Nephron progenitor cell (in vitro differentiated cells): ENCODE results near the gene GTF2A1.

ENCODE experiments used
- DNase-seq: peaks from one replicate; pipeline ENCODE4 v3.0.0; 2021
- H3K27ac Mint-ChIP-seq: 2 replicates; pipeline ENCODE4 v1.8.0; 2021; ENCODE audit warnings: mild to moderate bottlenecking, moderate library complexity, mixed read lengths
- H3K27me3 Mint-ChIP-seq: 2 replicates; pipeline ENCODE4 v1.8.0; 2021; ENCODE audit warnings: mild to moderate bottlenecking, low read depth, mixed read lengths; ENCODE audit not compliant: poor library complexity
- H3K36me3 Mint-ChIP-seq: 2 replicates; pipeline ENCODE4 v1.8.0; 2021; ENCODE audit warnings: low read depth, mixed read lengths
- H3K4me1 Mint-ChIP-seq: 2 replicates; pipeline ENCODE4 v1.8.0; 2021; ENCODE audit warnings: mixed read lengths
- H3K4me3 Mint-ChIP-seq: 2 replicates; pipeline ENCODE4 v1.8.0; 2021; ENCODE audit warnings: mild to moderate bottlenecking, moderate library complexity, mixed read lengths
- H3K9me3 Mint-ChIP-seq: 2 replicates; pipeline ENCODE4 v1.8.0; 2021; ENCODE audit warnings: mild to moderate bottlenecking, moderate library complexity, mixed read lengths
- TF ChIP-seq, protein P1 (sequence below): fragments of 200-600 bp; sonication (generic); IDR thresholded peaks from 2 replicates; pipeline ENCODE4 v1.5.0; 2021; ENCODE audit warnings: antibody characterized with exemption

GTF2A1 gene

DNA sequence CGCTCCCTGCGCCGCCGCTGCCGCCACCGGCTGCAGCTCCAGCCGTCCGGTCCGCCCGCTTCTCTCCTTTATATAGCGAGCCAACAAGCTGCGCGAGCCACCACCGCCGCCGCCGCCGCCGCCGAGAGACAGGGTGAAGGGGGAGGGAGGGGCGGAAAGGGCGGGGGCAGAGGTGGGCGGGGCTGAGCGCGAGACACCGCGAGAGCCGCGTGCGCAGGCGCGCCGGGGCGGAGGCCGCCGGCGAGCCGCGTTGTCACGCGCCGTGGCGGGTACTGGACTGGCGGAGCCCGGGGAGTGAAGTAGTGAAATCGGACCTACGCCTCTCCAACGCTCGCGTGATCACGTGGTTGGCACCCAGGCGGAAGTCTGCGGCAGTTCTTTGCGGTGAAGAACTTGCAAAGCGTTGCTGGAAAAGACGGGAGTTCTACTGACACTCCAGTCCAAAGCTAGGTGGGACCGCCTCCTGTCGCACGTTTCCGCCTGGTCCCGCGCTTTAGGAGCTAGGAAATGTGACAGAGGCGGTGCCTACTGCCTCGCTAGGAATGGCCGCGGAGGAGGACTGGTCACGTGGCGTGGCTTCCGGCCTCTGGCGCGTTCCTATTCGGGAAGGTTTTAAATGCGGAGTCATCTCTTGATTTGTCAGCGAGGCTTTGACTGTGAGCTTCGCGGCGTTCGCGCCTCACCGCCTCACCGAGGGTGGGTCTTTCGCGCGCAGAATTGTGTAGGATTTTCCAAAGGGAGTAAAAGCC, at the start of gene GTF2A1:
GTF2A1 (minus strand) TSS at position 130 of the 749 bp plus-strand sequence. CDS start 441 bp downstream, outside the sequence.
- Mint-ChIP-seq H3K27ac (peak within 1 kb of the TSS; percentile 100), H3K27me3 (peaks cover 9% of the 10 kb centered on the region), H3K4me3 (peak within 1 kb of the TSS; percentile 98), H3K36me3 (peaks cover 15% of the 10 kb centered on the region), H3K4me1 (peaks cover 48% of the 10 kb centered on the region), H3K9me3 (no peaks in the 10 kb centered on the region)
- peak; percentile 95 for DNase-seq
- TF ChIP-seq, protein P1, sequence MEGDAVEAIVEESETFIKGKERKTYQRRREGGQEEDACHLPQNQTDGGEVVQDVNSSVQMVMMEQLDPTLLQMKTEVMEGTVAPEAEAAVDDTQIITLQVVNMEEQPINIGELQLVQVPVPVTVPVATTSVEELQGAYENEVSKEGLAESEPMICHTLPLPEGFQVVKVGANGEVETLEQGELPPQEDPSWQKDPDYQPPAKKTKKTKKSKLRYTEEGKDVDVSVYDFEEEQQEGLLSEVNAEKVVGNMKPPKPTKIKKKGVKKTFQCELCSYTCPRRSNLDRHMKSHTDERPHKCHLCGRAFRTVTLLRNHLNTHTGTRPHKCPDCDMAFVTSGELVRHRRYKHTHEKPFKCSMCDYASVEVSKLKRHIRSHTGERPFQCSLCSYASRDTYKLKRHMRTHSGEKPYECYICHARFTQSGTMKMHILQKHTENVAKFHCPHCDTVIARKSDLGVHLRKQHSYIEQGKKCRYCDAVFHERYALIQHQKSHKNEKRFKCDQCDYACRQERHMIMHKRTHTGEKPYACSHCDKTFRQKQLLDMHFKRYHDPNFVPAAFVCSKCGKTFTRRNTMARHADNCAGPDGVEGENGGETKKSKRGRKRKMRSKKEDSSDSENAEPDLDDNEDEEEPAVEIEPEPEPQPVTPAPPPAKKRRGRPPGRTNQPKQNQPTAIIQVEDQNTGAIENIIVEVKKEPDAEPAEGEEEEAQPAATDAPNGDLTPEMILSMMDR: no peak

DNA sequence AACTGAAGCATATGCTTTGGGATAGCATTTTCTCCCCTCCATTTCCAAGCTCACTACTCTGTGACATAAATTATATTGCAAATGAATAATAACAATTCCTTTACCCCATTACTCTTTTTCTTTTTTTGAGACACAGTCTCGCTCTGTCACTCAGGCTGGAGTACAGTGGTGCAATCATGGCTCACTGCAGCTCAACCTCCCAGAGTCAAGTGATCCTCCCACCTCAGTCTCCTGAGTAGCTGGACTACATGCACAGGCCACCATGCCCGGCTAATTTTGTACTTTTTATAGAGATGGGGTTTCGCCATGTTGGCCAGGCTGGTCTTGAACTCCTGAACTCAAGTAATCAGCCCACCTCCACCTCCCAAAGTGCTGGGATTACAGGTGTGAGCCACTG, 49.2 kb upstream of the GTF2A1 start:
- no peak overlapping the region for H3K4me3 Mint-ChIP-seq
- TF ChIP-seq, protein P1: no peak
- no peaks in the 10 kb centered on the region for H3K36me3 Mint-ChIP-seq
- H3K4me1 Mint-ChIP-seq: peaks cover 54% of the 10 kb centered on the region
- no peaks in the 10 kb centered on the region for H3K9me3 Mint-ChIP-seq
- no peak overlapping the region for H3K27ac Mint-ChIP-seq
- DNase-seq: no peak
- peaks cover 3% of the 10 kb centered on the region for H3K27me3 Mint-ChIP-seq

GRCh38 chr14:81269100-81269978, 48.6 kb upstream of the GTF2A1 start:
- H3K4me3 Mint-ChIP-seq: no peak overlapping the region

DNA sequence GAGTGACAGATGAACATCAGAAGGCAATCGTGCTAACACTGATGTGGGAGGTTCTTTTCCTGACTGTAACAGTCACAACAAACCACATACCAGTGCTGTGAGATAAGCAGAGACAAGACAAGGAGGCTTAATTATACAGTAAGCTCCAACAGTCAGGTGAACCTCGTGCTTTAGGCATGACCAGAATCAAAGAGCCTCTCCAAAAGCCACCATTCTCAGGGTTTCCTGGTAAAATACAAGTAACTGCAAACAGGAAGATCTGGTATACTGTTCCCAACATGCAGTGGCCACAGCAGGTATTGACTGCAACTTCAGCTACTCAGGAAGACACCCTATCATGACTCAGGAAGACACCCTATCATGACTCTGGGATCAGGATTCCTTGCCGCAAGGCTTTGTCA, 47.3 kb upstream of the GTF2A1 start:
- H3K27me3 Mint-ChIP-seq: no peaks in the 10 kb centered on the region
- H3K36me3 Mint-ChIP-seq: no peaks in the 10 kb centered on the region

More at GRCh38 chr14:81269100-81269978, 48.6 kb upstream of the GTF2A1 start:
- H3K27ac Mint-ChIP-seq: no peak overlapping the region
- DNase-seq: peak; percentile 33
- peaks cover 51% of the 10 kb centered on the region for H3K4me1 Mint-ChIP-seq
- H3K27me3 Mint-ChIP-seq: peaks cover 2% of the 10 kb centered on the region
- no peaks in the 10 kb centered on the region for H3K9me3 Mint-ChIP-seq
- TF ChIP-seq, protein P1: peak; percentile 82
- no peaks in the 10 kb centered on the region for H3K36me3 Mint-ChIP-seq

DNA sequence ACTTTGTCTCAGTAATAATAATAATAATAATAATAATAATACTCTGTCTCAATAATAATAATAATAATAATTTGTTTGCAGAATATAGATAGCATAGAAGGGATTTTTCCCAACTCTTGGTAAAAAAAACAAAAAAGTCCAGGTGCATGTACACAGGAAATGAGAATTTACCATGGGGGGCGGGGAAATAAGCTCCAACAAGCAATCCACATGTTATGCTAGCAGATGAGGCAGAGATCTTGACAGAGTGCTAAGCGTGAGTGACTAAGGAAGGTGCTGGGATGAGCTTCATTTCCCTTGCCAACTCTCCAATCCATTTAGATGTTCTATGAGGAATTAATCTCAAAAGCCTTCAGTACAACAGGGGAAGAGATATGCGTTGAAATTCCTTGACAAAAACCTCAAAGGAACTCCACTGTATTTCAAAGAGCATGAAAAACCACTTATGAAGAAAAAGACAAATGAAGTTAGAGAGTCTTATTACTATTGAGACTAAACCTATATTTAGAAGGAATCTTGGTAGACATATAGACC, 44.9 kb upstream of the GTF2A1 start:
- TF ChIP-seq, protein P1: no peak
- Mint-ChIP-seq H3K4me1 (peaks cover 31% of the 10 kb centered on the region), H3K4me3 (no peak overlapping the region), H3K27ac (no peak overlapping the region), H3K9me3 (no peaks in the 10 kb centered on the region), H3K36me3 (no peaks in the 10 kb centered on the region), H3K27me3 (no peaks in the 10 kb centered on the region)
- no peak for DNase-seq

More for the DNA sequence above, 47.3 kb upstream of the GTF2A1 start:
- no peak for DNase-seq
- Mint-ChIP-seq H3K4me1 (peaks cover 44% of the 10 kb centered on the region), H3K27ac (no peak overlapping the region), H3K9me3 (no peaks in the 10 kb centered on the region), H3K4me3 (no peak overlapping the region)
- TF ChIP-seq, protein P1: no peak
